Astrocyte (in vitro differentiated cells and primary cell): Measurements from ENCODE around the gene SSH2. TPM values are rescaled to one million over a fixed set of nuclear protein-coding genes. Genes with fewer than 3 reads are reported as not detected.
"Not testable (repeated sequence)": the region's sequence is repeated elsewhere in the genome, so short reads cannot be mapped to it uniquely, and the experiment has no call there.

Source experiments
- DNase-seq: peaks from one replicate; pipeline ENCODE4 v3.0.0-alpha.2; 2010; ENCODE audit warnings: low read depth
- FAIRE-seq: peaks from 2 replicates; lab custom pipeline; 2011; peaks lifted over from hg19 to GRCh38; lab: Jason Lieb, UNC
- H2AFZ ChIP-seq: 2 replicates; pipeline ENCODE4 v1.6.0; 2012; ENCODE audit warnings: low read depth, low read length, inconsistent platforms
- H3K27ac ChIP-seq: 2 replicates; pipeline ENCODE4 v1.5.1; 2011; ENCODE audit warnings: low read depth, low read length, inconsistent platforms
- H3K27me3 ChIP-seq: 2 replicates; pipeline ENCODE4 v1.6.0; 2011; ENCODE audit warnings: low read length, inconsistent platforms; ENCODE audit not compliant: insufficient read depth
- H3K36me3 ChIP-seq: 2 replicates; pipeline ENCODE4 v1.5.1; 2011; ENCODE audit warnings: low read length, inconsistent platforms; ENCODE audit not compliant: insufficient read depth
- H3K4me1 ChIP-seq: 2 replicates; pipeline ENCODE4 v1.5.1; 2011; ENCODE audit warnings: low read length, inconsistent platforms; ENCODE audit not compliant: insufficient read depth
- H3K4me2 ChIP-seq: 2 replicates; pipeline ENCODE4 v1.6.0; 2012; ENCODE audit warnings: low read length, inconsistent platforms
- H3K4me3 ChIP-seq: 2 replicates; pipeline ENCODE4 v1.5.1; 2011; ENCODE audit warnings: low read depth, mild to moderate bottlenecking, low read length, inconsistent platforms; ENCODE audit not compliant: insufficient read depth
- H3K79me2 ChIP-seq: 2 replicates; pipeline ENCODE4 v1.6.0; 2012; ENCODE audit warnings: mild to moderate bottlenecking, low read length, inconsistent platforms; ENCODE audit not compliant: insufficient read depth
- H3K9ac ChIP-seq: 2 replicates; pipeline ENCODE4 v1.6.0; 2012; ENCODE audit warnings: mild to moderate bottlenecking, low read length, inconsistent platforms
- H3K9me3 ChIP-seq: 2 replicates; pipeline ENCODE4 v1.5.1; 2012; ENCODE audit warnings: low read depth, mild to moderate bottlenecking, low read length, inconsistent platforms; ENCODE audit not compliant: insufficient read depth
- H4K20me1 ChIP-seq: 2 replicates; pipeline ENCODE4 v1.6.0; 2012; ENCODE audit warnings: low read length, inconsistent platforms; ENCODE audit not compliant: insufficient read depth
- H3K27ac Mint-ChIP-seq: one replicate; pipeline ENCODE4 v1.8.0; 2021; ENCODE audit warnings: mild to moderate bottlenecking, mixed read lengths; ENCODE audit not compliant: unreplicated experiment
- H3K27me3 Mint-ChIP-seq: one replicate; pipeline ENCODE4 v1.8.0; 2021; ENCODE audit warnings: low read depth, mixed read lengths; ENCODE audit not compliant: unreplicated experiment
- H3K36me3 Mint-ChIP-seq: one replicate; pipeline ENCODE4 v1.8.0; 2021; ENCODE audit warnings: low read depth, mixed read lengths; ENCODE audit not compliant: unreplicated experiment
- H3K4me1 Mint-ChIP-seq: one replicate; pipeline ENCODE4 v1.8.0; 2021; ENCODE audit warnings: low read depth, mixed read lengths; ENCODE audit not compliant: unreplicated experiment
- H3K4me3 Mint-ChIP-seq: one replicate; pipeline ENCODE4 v1.8.0; 2021; ENCODE audit warnings: mild to moderate bottlenecking, moderate library complexity, mixed read lengths; ENCODE audit not compliant: unreplicated experiment
- H3K9me3 Mint-ChIP-seq: one replicate; pipeline ENCODE4 v1.8.0; 2021; ENCODE audit warnings: mild to moderate bottlenecking, mixed read lengths; ENCODE audit not compliant: unreplicated experiment
- CTCF ChIP-seq: IDR thresholded peaks from 2 replicates; pipeline ENCODE4 v1.5.1; 2011; ENCODE audit warnings: low read depth, mild to moderate bottlenecking, inconsistent platforms, low read length, moderate library complexity; ENCODE audit not compliant: insufficient read depth
- EZH2 ChIP-seq: IDR thresholded peaks from 2 replicates; pipeline ENCODE4 v1.6.1; 2012; ENCODE audit warnings: mild to moderate bottlenecking, low read length, inconsistent platforms; ENCODE audit not compliant: insufficient read depth
- total RNA-seq: library from RNA; stranded (reverse); gene quantifications from 2 replicates; pipeline ENCODE4 v1.2.1, GENCODE V29; 2021

The SSH2 gene
- total RNA-seq, 1 donor from 2014 or later: 31.1 TPM

DNA sequence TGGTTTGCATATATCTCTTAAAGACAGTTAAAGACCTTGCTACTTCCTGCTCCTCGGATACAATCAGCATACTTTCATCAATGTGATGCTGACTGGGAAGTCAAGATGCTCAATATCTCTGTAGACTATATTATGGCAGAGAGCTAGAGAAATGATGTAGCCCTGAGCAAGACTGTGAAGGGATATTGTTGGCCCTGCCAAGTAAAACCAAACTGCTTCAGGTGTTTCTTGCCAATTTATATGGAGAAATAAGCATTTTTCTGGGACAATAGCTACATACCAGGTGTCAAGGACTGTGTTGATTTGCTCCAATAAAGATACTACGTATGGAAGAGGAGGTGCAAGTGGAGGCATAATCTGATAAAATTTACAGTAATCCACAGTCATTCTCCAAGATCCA is 6.7 kb upstream of the SSH2 start:
- DNase-seq: no peak
- no peaks in the 10 kb centered on the region for H3K27me3 Mint-ChIP-seq
- no peak overlapping the region for H3K27ac ChIP-seq
- no peak overlapping the region for H3K9ac ChIP-seq
- H3K9me3 Mint-ChIP-seq: no peaks in the 10 kb centered on the region
- no peaks in the 10 kb centered on the region for H4K20me1 ChIP-seq
- H3K27me3 ChIP-seq: no peaks in the 10 kb centered on the region
- H3K4me1 Mint-ChIP-seq: no peaks in the 10 kb centered on the region
- H3K4me3 ChIP-seq: no peak overlapping the region
- H3K36me3 ChIP-seq: no peaks in the 10 kb centered on the region
- H3K9me3 ChIP-seq: no peaks in the 10 kb centered on the region
- no peak overlapping the region for H3K27ac Mint-ChIP-seq
- no peak overlapping the region for H2AFZ ChIP-seq
- no peaks in the 10 kb centered on the region for H3K4me1 ChIP-seq
- H3K4me2 ChIP-seq: no peak overlapping the region
- FAIRE-seq: no peak
- TF ChIP-seq CTCF (no peak), EZH2 (no peak)
- no peak overlapping the region for H3K4me3 Mint-ChIP-seq
- H3K79me2 ChIP-seq: no peaks in the 10 kb centered on the region
- no peaks in the 10 kb centered on the region for H3K36me3 Mint-ChIP-seq

GRCh38 chr17:29935909-29936308 is 5.9 kb upstream of the SSH2 start:
- H4K20me1 ChIP-seq, H2AFZ ChIP-seq, H3K4me1 Mint-ChIP-seq, H3K79me2 ChIP-seq, H3K4me2 ChIP-seq, H3K27me3 Mint-ChIP-seq, H3K9me3 Mint-ChIP-seq, H3K36me3 ChIP-seq, FAIRE-seq, H3K4me1 ChIP-seq, H3K27me3 ChIP-seq, H3K4me3 ChIP-seq, H3K9ac ChIP-seq, H3K9me3 ChIP-seq, H3K36me3 Mint-ChIP-seq, H3K4me3 Mint-ChIP-seq, H3K27ac ChIP-seq, H3K27ac Mint-ChIP-seq, DNase-seq: not testable (repeated sequence)

- Histone ChIP-seq H3K9me3 (no peaks in the 10 kb centered on the region), H3K9ac (no peak overlapping the region), H2AFZ (no peak overlapping the region), H3K27me3 (no peaks in the 10 kb centered on the region), H4K20me1 (no peaks in the 10 kb centered on the region), H3K4me2 (no peak overlapping the region), H3K27ac (no peak overlapping the region), H3K36me3 (no peaks in the 10 kb centered on the region), H3K4me1 (peaks cover 12% of the 10 kb centered on the region), H3K79me2 (peaks cover 15% of the 10 kb centered on the region), H3K4me3 (no peak overlapping the region)
- H3K27me3 Mint-ChIP-seq: no peaks in the 10 kb centered on the region
- peak; percentile 14 for DNase-seq
- H3K9me3 Mint-ChIP-seq: no peaks in the 10 kb centered on the region
- no peaks in the 10 kb centered on the region for H3K4me1 Mint-ChIP-seq
- no peaks in the 10 kb centered on the region for H3K36me3 Mint-ChIP-seq
- H3K27ac Mint-ChIP-seq: no peak overlapping the region
- FAIRE-seq: no peak
- H3K4me3 Mint-ChIP-seq: no peak overlapping the region
- TF ChIP-seq CTCF: no peak
- no peak for TF ChIP-seq EZH2
These were observed 3.4 kb upstream of the SSH2 start for GRCh38 chr17:29933379-29933778.
